Activated B cell treated with CpG ODN at 0.5 μM for 24 hours (primary cell): ENCODE data around the gene CDC42BPB. TPM values are rescaled to one million over a fixed set of nuclear protein-coding genes. Genes with fewer than 3 reads are reported as not detected.

Experiments
- ATAC-seq: fragments of 200-7000 bp; cut with Tn5 transposase; one replicate; pipeline ENCODE4 v1.10.0; 2021; ENCODE audit warnings: low read depth, mild to moderate bottlenecking, moderate library complexity
- CTCF ChIA-PET: fragments of 350-600 bp; sonication (Branson Sonifier 250); formaldehyde crosslinking; loops from one replicate; lab custom pipeline; 2021; ENCODE audit warnings: antibody characterized with exemption; lab: Charles Lee
- POLR2A ChIA-PET: fragments of 350-600 bp; sonication (Branson Sonifier 250); formaldehyde crosslinking; loops from one replicate; lab custom pipeline; 2021; ENCODE audit warnings: antibody characterized with exemption; lab: Charles Lee
- DNase-seq: peaks from one replicate; pipeline ENCODE4 v3.0.0; 2022
- H3K27ac Mint-ChIP-seq: one replicate; pipeline ENCODE4 v1.8.0; 2020; ENCODE audit warnings: mixed read lengths
- H3K27me3 Mint-ChIP-seq: one replicate; pipeline ENCODE4 v1.8.0; 2021; ENCODE audit warnings: mixed read lengths
- H3K36me3 Mint-ChIP-seq: one replicate; pipeline ENCODE4 v1.8.0; 2021; ENCODE audit warnings: low read depth, mixed read lengths
- H3K4me1 Mint-ChIP-seq: one replicate; pipeline ENCODE4 v1.8.0; 2021; ENCODE audit warnings: mixed read lengths
- H3K4me3 Mint-ChIP-seq: one replicate; pipeline ENCODE4 v1.8.0; 2020; ENCODE audit warnings: mild to moderate bottlenecking, mixed read lengths
- H3K9me3 Mint-ChIP-seq: one replicate; pipeline ENCODE4 v1.8.0; 2020; ENCODE audit warnings: mixed read lengths
- CTCF ChIP-seq: fragments of 200-600 bp; IDR thresholded peaks from one replicate; pipeline ENCODE4 v1.8.0; 2022; ENCODE audit warnings: antibody characterized with exemption, mild to moderate bottlenecking
- intact Hi-C: fragments of 100-400 bp; cut with micrococcal nuclease; formaldehyde crosslinking; loops from one replicate; pipeline ENCODE4 v1.15.1; 2024
- total RNA-seq: library from RNA; stranded (reverse); gene quantifications from 2 replicates; pipeline ENCODE4 v1.2.3, GENCODE V29; 2022

Gene CDC42BPB
- total RNA-seq, 1 donor from 2014 or later, result 38.5 TPM

- ChIA-PET CTCF (no interaction called here), POLR2A (interaction anchor here (0.5 kb wide), 1 partner anchor 28 kb away, joined by 3 read pairs; no protein-coding TSS in a partner anchor)
- no peak overlapping the region for H3K27ac Mint-ChIP-seq
- DNase-seq (no peak), ATAC-seq (no peak)
- H3K27me3 Mint-ChIP-seq, result no peaks in the 10 kb centered on the region
- no peak overlapping the region for H3K4me3 Mint-ChIP-seq
- intact Hi-C loops, result no loop called here
- H3K36me3 Mint-ChIP-seq, result peaks cover 3% of the 10 kb centered on the region
- peaks cover 31% of the 10 kb centered on the region for H3K4me1 Mint-ChIP-seq
- TF ChIP-seq CTCF, result no peak
- H3K9me3 Mint-ChIP-seq, result no peaks in the 10 kb centered on the region
Observed at GRCh38 chr14:103031566-103031911, 25.8 kb downstream of the CDC42BPB start.

GRCh38 chr14:103030741-103031565, 26.4 kb downstream of the CDC42BPB start:
- ChIA-PET CTCF (no interaction called here), POLR2A (no interaction called here)
- H3K36me3 Mint-ChIP-seq, result peaks cover 3% of the 10 kb centered on the region
- intact Hi-C loops, result no loop called here
- no peak overlapping the region for H3K27ac Mint-ChIP-seq
- ATAC-seq, result no peak
- no peak for TF ChIP-seq CTCF
- peaks cover 31% of the 10 kb centered on the region for H3K4me1 Mint-ChIP-seq
- H3K4me3 Mint-ChIP-seq, result no peak overlapping the region
- H3K27me3 Mint-ChIP-seq, result no peaks in the 10 kb centered on the region
- DNase-seq, result no peak
- no peaks in the 10 kb centered on the region for H3K9me3 Mint-ChIP-seq

- ATAC-seq, result no peak
- POLR2A ChIA-PET, result no interaction called here
- peaks cover 31% of the 10 kb centered on the region for H3K4me1 Mint-ChIP-seq
- CTCF ChIA-PET, result no interaction called here
- no peak overlapping the region for H3K4me3 Mint-ChIP-seq
- intact Hi-C loops, result no loop called here
- H3K27me3 Mint-ChIP-seq, result no peaks in the 10 kb centered on the region
- DNase-seq, result no peak
- no peak overlapping the region for H3K27ac Mint-ChIP-seq
- H3K9me3 Mint-ChIP-seq, result no peaks in the 10 kb centered on the region
- no peak for TF ChIP-seq CTCF
- peaks cover 3% of the 10 kb centered on the region for H3K36me3 Mint-ChIP-seq
Observed at GRCh38 chr14:103029936-103030335, 27.4 kb downstream of the CDC42BPB start.

- POLR2A ChIA-PET, result no interaction called here
- H3K4me1 Mint-ChIP-seq, result peaks cover 28% of the 10 kb centered on the region
Observed at GRCh38 chr14:103028772-103029171, 28.6 kb downstream of the CDC42BPB start.

More at GRCh38 chr14:103028772-103029171, 28.6 kb downstream of the CDC42BPB start:
- Mint-ChIP-seq H3K9me3 (no peaks in the 10 kb centered on the region), H3K4me3 (no peak overlapping the region), H3K27me3 (no peaks in the 10 kb centered on the region), H3K36me3 (peaks cover 3% of the 10 kb centered on the region), H3K27ac (no peak overlapping the region)
- intact Hi-C loops, result no loop called here
- ATAC-seq (no peak), DNase-seq (no peak)
- TF ChIP-seq CTCF, result no peak
- CTCF ChIA-PET, result no interaction called here
